ENCODE measurements around the gene RDH12. TPM values are rescaled to one million over a fixed set of nuclear protein-coding genes. Genes with fewer than 3 reads are reported as not detected.

RDH12 gene
- total and polyA plus RNA-seq, 9 of the 15 experiments (the other 6 are each of a cell fraction or from before 2014, with no cell fraction given), result 0.03 to 0.29 (median 0.07) TPM; not detected in 2

DNA sequence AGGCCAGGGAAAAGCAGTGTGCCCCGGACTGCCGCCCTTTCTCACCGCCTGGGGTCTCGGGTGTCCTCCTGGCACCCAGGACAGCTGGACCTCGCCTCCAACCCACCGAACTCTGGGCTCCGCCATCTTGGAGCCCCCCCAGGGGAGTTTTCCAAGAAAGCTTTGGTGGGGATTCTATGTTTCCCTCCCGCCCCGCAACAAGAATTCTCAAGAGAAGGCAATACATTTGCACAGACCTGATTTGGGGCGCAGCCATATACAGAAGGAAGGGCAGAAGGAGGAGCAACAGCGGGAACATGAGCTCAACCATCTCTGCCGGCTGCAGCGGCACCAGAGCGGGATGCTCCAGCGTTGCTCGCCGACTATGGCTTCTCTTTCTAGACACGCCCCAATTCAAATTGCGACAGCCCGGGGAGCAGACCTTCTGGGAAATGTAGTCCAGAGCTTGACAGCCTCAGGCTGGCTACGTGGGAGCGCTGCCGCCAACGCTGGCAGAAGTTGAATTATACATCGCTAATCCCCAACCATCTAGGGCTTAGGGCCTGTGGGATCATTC, 6.2 kb upstream of the RDH12 start, which contains the start of gene RDH11 (continued):
- no peak for TF ChIP-seq ZNF311 (CRISPR knock-in tag; IDR thresholded peaks at IDR 0.05)
- no peak for TF ChIP-seq ZNF77 (CRISPR knock-in tag; IDR thresholded peaks at IDR 0.05)
- no peak for TF ChIP-seq TEAD2 (tag; IDR thresholded peaks at IDR 0.05)
- no peak for TF ChIP-seq ZNF212 (CRISPR knock-in tag; IDR thresholded peaks at IDR 0.05)
- TF ChIP-seq SIN3A (IDR thresholded peaks at IDR 0.05; ENCODE audit: borderline replicate concordance in 2 of 2, control insufficient read depth in 1 of 2, low read depth in 2 of 2, low read length in 2 of 2), result peak in 1 of 2 experiments; percentile 57; a peak in 1 of 4 replicates
- TF ChIP-seq TAF7 (tag; IDR thresholded peaks at IDR 0.05), result no peak
- TF ChIP-seq ZKSCAN8 (CRISPR knock-in tag; IDR thresholded peaks at IDR 0.05), result no peak
- TF ChIP-seq, protein P1, sequence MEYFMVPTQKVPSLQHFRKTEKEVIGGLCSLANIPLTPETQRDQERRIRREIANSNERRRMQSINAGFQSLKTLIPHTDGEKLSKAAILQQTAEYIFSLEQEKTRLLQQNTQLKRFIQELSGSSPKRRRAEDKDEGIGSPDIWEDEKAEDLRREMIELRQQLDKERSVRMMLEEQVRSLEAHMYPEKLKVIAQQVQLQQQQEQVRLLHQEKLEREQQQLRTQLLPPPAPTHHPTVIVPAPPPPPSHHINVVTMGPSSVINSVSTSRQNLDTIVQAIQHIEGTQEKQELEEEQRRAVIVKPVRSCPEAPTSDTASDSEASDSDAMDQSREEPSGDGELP (CRISPR knock-in tag; IDR thresholded peaks at IDR 0.05; ENCODE audit: borderline replicate concordance), result peak; percentile 15; the same call in 1 of the 2 replicates
- TF ChIP-seq, protein P2, sequence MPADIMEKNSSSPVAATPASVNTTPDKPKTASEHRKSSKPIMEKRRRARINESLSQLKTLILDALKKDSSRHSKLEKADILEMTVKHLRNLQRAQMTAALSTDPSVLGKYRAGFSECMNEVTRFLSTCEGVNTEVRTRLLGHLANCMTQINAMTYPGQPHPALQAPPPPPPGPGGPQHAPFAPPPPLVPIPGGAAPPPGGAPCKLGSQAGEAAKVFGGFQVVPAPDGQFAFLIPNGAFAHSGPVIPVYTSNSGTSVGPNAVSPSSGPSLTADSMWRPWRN (IDR thresholded peaks at IDR 0.05; ENCODE audit: low read depth), result no peak
- no peak for TF ChIP-seq IRF2 (CRISPR knock-in tag; IDR thresholded peaks at IDR 0.05)
- no peak for TF ChIP-seq ZBTB8A (IDR thresholded peaks at IDR 0.05; ENCODE audit: partially characterized antibody)
- TF ChIP-seq, protein P3, sequence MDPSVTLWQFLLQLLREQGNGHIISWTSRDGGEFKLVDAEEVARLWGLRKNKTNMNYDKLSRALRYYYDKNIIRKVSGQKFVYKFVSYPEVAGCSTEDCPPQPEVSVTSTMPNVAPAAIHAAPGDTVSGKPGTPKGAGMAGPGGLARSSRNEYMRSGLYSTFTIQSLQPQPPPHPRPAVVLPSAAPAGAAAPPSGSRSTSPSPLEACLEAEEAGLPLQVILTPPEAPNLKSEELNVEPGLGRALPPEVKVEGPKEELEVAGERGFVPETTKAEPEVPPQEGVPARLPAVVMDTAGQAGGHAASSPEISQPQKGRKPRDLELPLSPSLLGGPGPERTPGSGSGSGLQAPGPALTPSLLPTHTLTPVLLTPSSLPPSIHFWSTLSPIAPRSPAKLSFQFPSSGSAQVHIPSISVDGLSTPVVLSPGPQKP (CRISPR knock-in tag; IDR thresholded peaks at IDR 0.05), result no peak
- TF ChIP-seq ZFPM2 (CRISPR knock-in tag; IDR thresholded peaks at IDR 0.05), result no peak
- TF ChIP-seq, protein P4, sequence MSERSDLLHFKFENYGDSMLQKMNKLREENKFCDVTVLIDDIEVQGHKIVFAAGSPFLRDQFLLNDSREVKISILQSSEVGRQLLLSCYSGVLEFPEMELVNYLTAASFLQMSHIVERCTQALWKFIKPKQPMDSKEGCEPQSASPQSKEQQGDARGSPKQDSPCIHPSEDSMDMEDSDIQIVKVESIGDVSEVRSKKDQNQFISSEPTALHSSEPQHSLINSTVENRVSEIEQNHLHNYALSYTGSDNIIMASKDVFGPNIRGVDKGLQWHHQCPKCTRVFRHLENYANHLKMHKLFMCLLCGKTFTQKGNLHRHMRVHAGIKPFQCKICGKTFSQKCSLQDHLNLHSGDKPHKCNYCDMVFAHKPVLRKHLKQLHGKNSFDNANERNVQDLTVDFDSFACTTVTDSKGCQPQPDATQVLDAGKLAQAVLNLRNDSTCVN (CRISPR knock-in tag; IDR thresholded peaks at IDR 0.05), result no peak
- peak; percentile 78 for TF ChIP-seq POLR2AphosphoS5 (IDR thresholded peaks at IDR 0.05; ENCODE audit: control insufficient read depth, insufficient read depth, low read depth, low read length)
- TF ChIP-seq, protein P5, sequence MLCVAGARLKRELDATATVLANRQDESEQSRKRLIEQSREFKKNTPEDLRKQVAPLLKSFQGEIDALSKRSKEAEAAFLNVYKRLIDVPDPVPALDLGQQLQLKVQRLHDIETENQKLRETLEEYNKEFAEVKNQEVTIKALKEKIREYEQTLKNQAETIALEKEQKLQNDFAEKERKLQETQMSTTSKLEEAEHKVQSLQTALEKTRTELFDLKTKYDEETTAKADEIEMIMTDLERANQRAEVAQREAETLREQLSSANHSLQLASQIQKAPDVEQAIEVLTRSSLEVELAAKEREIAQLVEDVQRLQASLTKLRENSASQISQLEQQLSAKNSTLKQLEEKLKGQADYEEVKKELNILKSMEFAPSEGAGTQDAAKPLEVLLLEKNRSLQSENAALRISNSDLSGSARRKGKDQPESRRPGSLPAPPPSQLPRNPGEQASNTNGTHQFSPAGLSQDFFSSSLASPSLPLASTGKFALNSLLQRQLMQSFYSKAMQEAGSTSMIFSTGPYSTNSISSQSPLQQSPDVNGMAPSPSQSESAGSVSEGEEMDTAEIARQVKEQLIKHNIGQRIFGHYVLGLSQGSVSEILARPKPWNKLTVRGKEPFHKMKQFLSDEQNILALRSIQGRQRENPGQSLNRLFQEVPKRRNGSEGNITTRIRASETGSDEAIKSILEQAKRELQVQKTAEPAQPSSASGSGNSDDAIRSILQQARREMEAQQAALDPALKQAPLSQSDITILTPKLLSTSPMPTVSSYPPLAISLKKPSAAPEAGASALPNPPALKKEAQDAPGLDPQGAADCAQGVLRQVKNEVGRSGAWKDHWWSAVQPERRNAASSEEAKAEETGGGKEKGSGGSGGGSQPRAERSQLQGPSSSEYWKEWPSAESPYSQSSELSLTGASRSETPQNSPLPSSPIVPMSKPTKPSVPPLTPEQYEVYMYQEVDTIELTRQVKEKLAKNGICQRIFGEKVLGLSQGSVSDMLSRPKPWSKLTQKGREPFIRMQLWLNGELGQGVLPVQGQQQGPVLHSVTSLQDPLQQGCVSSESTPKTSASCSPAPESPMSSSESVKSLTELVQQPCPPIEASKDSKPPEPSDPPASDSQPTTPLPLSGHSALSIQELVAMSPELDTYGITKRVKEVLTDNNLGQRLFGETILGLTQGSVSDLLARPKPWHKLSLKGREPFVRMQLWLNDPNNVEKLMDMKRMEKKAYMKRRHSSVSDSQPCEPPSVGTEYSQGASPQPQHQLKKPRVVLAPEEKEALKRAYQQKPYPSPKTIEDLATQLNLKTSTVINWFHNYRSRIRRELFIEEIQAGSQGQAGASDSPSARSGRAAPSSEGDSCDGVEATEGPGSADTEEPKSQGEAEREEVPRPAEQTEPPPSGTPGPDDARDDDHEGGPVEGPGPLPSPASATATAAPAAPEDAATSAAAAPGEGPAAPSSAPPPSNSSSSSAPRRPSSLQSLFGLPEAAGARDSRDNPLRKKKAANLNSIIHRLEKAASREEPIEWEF (CRISPR knock-in tag; IDR thresholded peaks at IDR 0.05), result no peak
- TF ChIP-seq, protein P6, sequence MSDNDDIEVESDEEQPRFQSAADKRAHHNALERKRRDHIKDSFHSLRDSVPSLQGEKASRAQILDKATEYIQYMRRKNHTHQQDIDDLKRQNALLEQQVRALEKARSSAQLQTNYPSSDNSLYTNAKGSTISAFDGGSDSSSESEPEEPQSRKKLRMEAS (CRISPR knock-in tag; IDR thresholded peaks at IDR 0.05), result no peak

Data from K562 (cell line).